Right lobe of liver (tissue), 6 donors: Measurements from ENCODE around the gene MMP25. TPM values are rescaled to one million over a fixed set of nuclear protein-coding genes. Genes with fewer than 3 reads are reported as not detected.
A peak's percentile ranks its signal among the peaks of the same experiment; 100 is the strongest.

Experiments used
- ATAC-seq, 4 donors: fragments of 200-7000 bp; cut with Tn5 transposase; one replicate each; pipeline ENCODE4 v1.9.1; 2020; ENCODE audit warnings: mild to moderate bottlenecking in 4 of 4, moderate library complexity in 4 of 4
- DNase-seq, 3 donors: peaks; one replicate each; pipeline ENCODE4 v3.0.0-alpha.2; 2020
- H3K27ac ChIP-seq, 3 donors: fragments of 200-600 bp; one replicate each; pipeline ENCODE4 v1.8.0; 2022
- H3K27me3 ChIP-seq, 2 donors: fragments of 200-600 bp; one replicate each; pipeline ENCODE4 v1.8.0; 2022
- H3K36me3 ChIP-seq, 4 donors: fragments of 200-600 bp; sonication (generic) in 1 of 4; one replicate each; pipeline versions ENCODE4 v1.5.1 to v1.8.0; 2017 to 2022; ENCODE audit warnings: control low read depth in 1 of 4
- H3K4me1 ChIP-seq, 4 donors: fragments of 200-600 bp; sonication (generic) in 1 of 4; one replicate each; pipeline versions ENCODE4 v1.5.1 to v1.8.0; 2017 to 2022; ENCODE audit warnings: control low read depth in 1 of 4
- H3K4me3 ChIP-seq, 3 donors: fragments of 200-600 bp; one replicate each; pipeline ENCODE4 v1.8.0; 2022
- H3K9me3 ChIP-seq, 4 donors: fragments of 200-600 bp; sonication (generic) in 1 of 4; one replicate each; pipeline versions ENCODE4 v1.5.1 to v1.8.0; 2017 to 2022; ENCODE audit warnings: control low read depth in 1 of 4
- CTCF ChIP-seq, 4 donors: fragments of 200-600 bp in 3 of 4; fragments of 450-650 bp in 1 of 4; IDR thresholded peaks; one replicate each; pipeline versions ENCODE4 v1.5.1 to v1.8.0; 2016 to 2022; ENCODE audit warnings: antibody characterized with exemption in 4 of 4, mild to moderate bottlenecking in 2 of 4
- POLR2A ChIP-seq: fragments of 450-650 bp; IDR thresholded peaks from one replicate; pipeline ENCODE4 v1.6.1; 2017; ENCODE audit warnings: antibody characterized with exemption, mild to moderate bottlenecking
- WGBS: methylation state at CpG from one replicate; pipeline ENCODE4 v1.1.6; 2018; ENCODE audit warnings: low coverage, low lambda C conversion rate; ENCODE audit not compliant: insufficient coverage; ENCODE audit errors: missing lambda C conversion rate; 5-methylcytosine and 5-hydroxymethylcytosine counted together
- intact Hi-C, 2 donors: fragments of 100-400 bp; cut with DNase I; formaldehyde crosslinking; loops; one replicate each; pipeline versions ENCODE4 v1.11.2 to v1.14.1; 2022
- total RNA-seq, 6 experiments: library from RNA; depleted of rRNA in 2 of 6; stranded (reverse); fragments of >200 nt in 2 of 6; fragmentation: NEBNext Ultra II Directional in 3 of 6; extraction: Animal tissue kit (Norgen Biotek cat#: 25700) in 3 of 6; gene quantifications; one replicate each; pipeline versions ENCODE4 v1.1.0 to v1.2.4, GENCODE V29; 2016 to 2023
- donor health status: DM: no; HTN: yes; CAD: no.
- donor health status: DM: no; HTN: no; CAD: no.
- donor health status: DM: no; HTN: no; CAD: no.
- donor health status: DM: no; HTN: yes; CAD: no.
- donor health status: DM: no; HTN: yes; CAD: no.

MMP25 gene
- total RNA-seq, 6 experiments from 2014 or later: 1.3 to 2.0 (median 1.6) TPM

GRCh38 chr16:3007957-3008689 is 38.2 kb upstream of the MMP25 start:
- intact Hi-C loops: no loop called here
- Histone ChIP-seq H3K27me3 (no peaks in the 10 kb centered on the region), H3K4me3 (peak overlapping the region in 2 of 3 donors; percentile 14 to 24), H3K9me3 (no peaks in the 10 kb centered on the region), H3K27ac (peak overlapping the region; percentile 76 to 95 (median 83)), H3K36me3 (no peaks in the 10 kb centered on the region), H3K4me1 (peaks cover 0 to 37% (median 18%) of the 10 kb centered on the region in 4 donors)
- DNase-seq: peak in 2 of 3 donors; percentile 45 to 66
- WGBS: 30% methylated on average over 10 of the region's 17 CpGs
- TF ChIP-seq CTCF (IDR thresholded peaks at IDR 0.05) (no peak), POLR2A (no peak)
- no peak for ATAC-seq

- DNase-seq (no peak), ATAC-seq (no peak)
- H3K9me3 ChIP-seq: no peaks in the 10 kb centered on the region
- H3K27ac ChIP-seq: peak overlapping the region in 2 of 3 donors; percentile 76 to 83
- no peaks in the 10 kb centered on the region for H3K27me3 ChIP-seq
- no peak overlapping the region for H3K4me3 ChIP-seq
- 71% methylated on average over 4 of the region's 4 CpGs for WGBS
- TF ChIP-seq CTCF (IDR thresholded peaks at IDR 0.05) (no peak), POLR2A (no peak)
- H3K36me3 ChIP-seq: no peaks in the 10 kb centered on the region
- H3K4me1 ChIP-seq: peaks cover 0 to 40% (median 18%) of the 10 kb centered on the region in 4 donors
- intact Hi-C loops: no loop called here
Measured at GRCh38 chr16:3008690-3009037, 37.7 kb upstream of the MMP25 start.

GRCh38 chr16:3009568-3010390 is 36.6 kb upstream of the MMP25 start:
- Histone ChIP-seq H3K27ac (no peak overlapping the region), H3K4me3 (no peak overlapping the region), H3K4me1 (peaks cover 0 to 40% (median 18%) of the 10 kb centered on the region in 4 donors), H3K9me3 (no peaks in the 10 kb centered on the region), H3K36me3 (no peaks in the 10 kb centered on the region), H3K27me3 (no peaks in the 10 kb centered on the region)
- TF ChIP-seq POLR2A (no peak), CTCF (IDR thresholded peaks at IDR 0.05) (no peak)
- 68% methylated on average over 6 of the region's 21 CpGs for WGBS
- ATAC-seq (no peak), DNase-seq (no peak)
- intact Hi-C loops: no loop called here

GRCh38 chr16:3010510-3010909 is 35.9 kb upstream of the MMP25 start:
- 94% methylated on average over 7 of the region's 8 CpGs for WGBS
- no peak for DNase-seq
- ATAC-seq: no peak
- Histone ChIP-seq H3K27me3 (no peaks in the 10 kb centered on the region), H3K36me3 (no peaks in the 10 kb centered on the region), H3K4me3 (no peak overlapping the region), H3K4me1 (peaks cover 0 to 34% (median 18%) of the 10 kb centered on the region in 4 donors), H3K27ac (no peak overlapping the region), H3K9me3 (no peaks in the 10 kb centered on the region)
- TF ChIP-seq CTCF (IDR thresholded peaks at IDR 0.05): no peak
- TF ChIP-seq POLR2A: no peak
- intact Hi-C loops: no loop called here
